Small intestine (tissue), 7 donors: Measurements from ENCODE around the gene PDE4D. TPM values are rescaled to one million over a fixed set of nuclear protein-coding genes. Genes with fewer than 3 reads are reported as not detected.

ENCODE experiments used
- DNase-seq, 2 donors: peaks; one replicate each; pipeline versions ENCODE4 v3.0.0 to v3.0.0-alpha.2; 2013
- FAIRE-seq: peaks from 2 replicates; lab custom pipeline; 2012; peaks lifted over from hg19 to GRCh38; lab: Jason Lieb, UNC
- H3K27ac ChIP-seq, 3 donors: one replicate each; pipeline ENCODE4 v1.5.1; 2013; ENCODE audit warnings: low read length in 2 of 3, mild to moderate bottlenecking in 2 of 3, control low read depth in 1 of 3, inconsistent platforms in 1 of 3, low read depth in 1 of 3, moderate library complexity in 1 of 3
- H3K27me3 ChIP-seq, 3 donors: one replicate each; pipeline ENCODE4 v1.6.1; 2013; ENCODE audit warnings: low read length in 3 of 3, inconsistent platforms in 1 of 3; ENCODE audit not compliant: control insufficient read depth in 3 of 3, insufficient read depth in 3 of 3
- H3K36me3 ChIP-seq, 3 donors: one replicate each; pipeline ENCODE4 v1.6.1; 2013; ENCODE audit warnings: low read length in 3 of 3, inconsistent platforms in 1 of 3, low read depth in 1 of 3, mild to moderate bottlenecking in 1 of 3, moderate library complexity in 1 of 3; ENCODE audit not compliant: control insufficient read depth in 3 of 3, insufficient read depth in 2 of 3
- H3K4me1 ChIP-seq, 3 donors: one replicate each; pipeline ENCODE4 v1.6.1; 2013; ENCODE audit warnings: low read length in 2 of 3, inconsistent platforms in 1 of 3, low read depth in 1 of 3, mild to moderate bottlenecking in 1 of 3, moderate library complexity in 1 of 3; ENCODE audit not compliant: control insufficient read depth in 3 of 3, insufficient read depth in 2 of 3
- H3K4me3 ChIP-seq, 3 donors: one replicate each; pipeline ENCODE4 v1.5.1; 2013; ENCODE audit warnings: low read length in 3 of 3, control low read depth in 1 of 3, inconsistent platforms in 1 of 3, low read depth in 1 of 3, mild to moderate bottlenecking in 1 of 3, moderate library complexity in 1 of 3
- H3K9me3 ChIP-seq, 2 donors: one replicate each; pipeline ENCODE4 v1.6.1; 2013; ENCODE audit warnings: low read depth in 1 of 2, low read length in 1 of 2; ENCODE audit not compliant: control insufficient read depth in 2 of 2, insufficient read depth in 1 of 2
- WGBS, 3 donors: extraction: QIAGEN DNeasy Blood & Tissue Kit; methylation state at CpG; one replicate each; pipeline ENCODE4 v1.1.7; 2013; 5-methylcytosine and 5-hydroxymethylcytosine counted together
- polyA plus RNA-seq, 4 donors: library from polyadenylated mRNA; stranded (reverse) in 3 of 4; unstranded in 1 of 4; fragments of 200-250 nt in 3 of 4; fragments of 120-200 nt in 1 of 4; gene quantifications; one replicate each; pipeline versions ENCODE4 v1.2.1 to v1.2.3, GENCODE V29; 2013
- donor health status: healthy with polysubstance abuse.
- donor health status: control.
- donor health status: control.
- donor health status: Bipolar disorder and iron deficiency.
- donor health status: healthy.

PDE4D gene
- polyA plus RNA-seq, 4 donors = 2.9 to 16.2 (median 5.3) TPM

DNA sequence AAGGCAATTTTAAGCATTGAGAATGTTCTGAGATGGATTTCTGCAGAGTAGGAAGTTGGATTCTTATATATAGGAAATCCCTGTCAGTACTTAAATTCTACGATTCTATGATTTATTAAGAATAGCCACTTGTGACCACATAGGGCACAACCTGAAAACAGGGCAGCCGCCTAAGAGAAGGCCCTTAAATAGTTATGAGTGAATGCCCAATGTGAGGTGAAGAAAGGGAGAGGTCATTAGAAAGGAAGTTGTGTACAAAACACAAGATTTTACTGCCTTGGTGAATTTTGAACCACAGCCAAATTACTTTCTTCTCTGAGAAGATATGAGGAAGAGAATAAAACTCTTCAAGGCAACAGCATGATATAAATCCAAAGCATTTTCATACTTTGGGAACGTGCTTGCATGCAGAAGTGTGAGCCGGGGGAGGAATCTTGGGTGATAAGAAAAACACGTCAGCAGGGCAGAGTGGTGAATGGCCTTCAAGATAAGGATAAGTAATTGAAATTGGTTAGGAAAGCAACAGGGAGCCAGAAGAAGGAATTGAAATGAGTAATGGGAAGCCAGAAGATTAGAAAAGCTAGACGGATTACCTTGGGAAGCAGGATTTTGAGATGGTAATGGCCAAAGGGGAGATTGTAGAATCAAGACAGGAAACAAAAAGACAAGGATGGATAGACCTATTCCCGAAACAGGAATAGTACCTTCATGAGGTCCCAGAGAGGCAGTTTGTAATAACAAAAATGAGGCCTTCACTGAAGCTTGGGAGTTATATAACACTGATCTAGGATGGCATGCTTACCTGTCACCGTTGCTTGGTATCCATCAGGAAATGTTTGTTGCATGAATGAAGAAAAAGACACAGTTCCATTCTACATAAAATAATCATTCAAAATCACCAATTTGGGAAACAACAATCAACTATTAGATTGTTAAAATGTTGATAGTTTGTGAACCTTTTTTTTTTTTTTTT is 244.3 kb downstream of the PDE4D start:
- H3K36me3 ChIP-seq = no peaks in the 10 kb centered on the region
- peak overlapping the region in 2 of 3 donors; percentile 32 to 66 for H3K27ac ChIP-seq
- FAIRE-seq = no peak
- H3K27me3 ChIP-seq = no peaks in the 10 kb centered on the region
- peaks cover 0 to 4% (median 2%) of the 10 kb centered on the region in 3 donors for H3K4me1 ChIP-seq
- 31 to 54% (median 40%) methylated on average over 8 of the region's 8 CpGs for WGBS, 3 donors
- no peaks in the 10 kb centered on the region for H3K9me3 ChIP-seq
- H3K4me3 ChIP-seq = no peak overlapping the region
- DNase-seq = peak; percentile 81 to 94

DNA sequence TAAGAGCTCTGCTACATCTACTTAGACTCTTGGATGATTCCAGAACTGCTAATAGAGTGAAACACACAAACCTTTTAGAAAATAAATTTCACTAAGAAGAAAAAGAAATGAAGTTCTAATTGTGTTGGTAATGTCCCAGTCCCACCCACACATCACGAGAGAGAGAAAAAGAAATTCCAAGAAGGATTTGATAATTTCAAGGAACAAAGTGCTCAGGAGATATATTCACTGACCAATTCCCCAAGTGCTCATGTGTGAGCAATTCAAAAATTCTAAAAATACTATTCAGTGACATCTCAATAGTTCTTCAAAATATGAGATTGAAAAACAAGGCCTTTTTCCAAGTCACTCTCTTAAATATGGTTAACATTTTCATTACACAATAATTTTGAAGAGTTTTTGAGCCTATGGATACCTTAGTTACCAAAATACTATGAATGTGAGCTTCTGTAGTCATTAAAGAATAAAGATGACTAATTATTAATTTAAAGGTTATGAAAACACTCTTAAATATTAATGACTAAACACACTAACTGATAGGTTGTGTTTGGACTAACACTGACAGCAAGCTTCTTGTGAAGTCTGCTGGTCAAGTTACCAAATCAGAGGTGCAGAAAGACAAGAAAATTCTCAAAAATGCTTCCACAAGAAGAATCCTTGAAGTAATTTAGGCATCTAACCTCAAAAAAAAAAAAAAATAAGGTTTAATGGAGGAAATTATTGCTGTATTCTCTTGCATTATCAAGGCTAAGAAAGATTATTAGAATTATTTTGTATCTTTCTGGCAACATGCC is 245.3 kb downstream of the PDE4D start:
- DNase-seq (no peak), FAIRE-seq (no peak)
- peaks cover 0 to 4% (median 2%) of the 10 kb centered on the region in 3 donors for H3K4me1 ChIP-seq
- H3K27me3 ChIP-seq = no peaks in the 10 kb centered on the region
- WGBS, 3 donors = 69 to 77% (median 77%) methylated on average over 1 of the region's 1 CpG
- no peaks in the 10 kb centered on the region for H3K9me3 ChIP-seq
- H3K4me3 ChIP-seq = no peak overlapping the region
- H3K27ac ChIP-seq = no peak overlapping the region
- H3K36me3 ChIP-seq = no peaks in the 10 kb centered on the region

DNA sequence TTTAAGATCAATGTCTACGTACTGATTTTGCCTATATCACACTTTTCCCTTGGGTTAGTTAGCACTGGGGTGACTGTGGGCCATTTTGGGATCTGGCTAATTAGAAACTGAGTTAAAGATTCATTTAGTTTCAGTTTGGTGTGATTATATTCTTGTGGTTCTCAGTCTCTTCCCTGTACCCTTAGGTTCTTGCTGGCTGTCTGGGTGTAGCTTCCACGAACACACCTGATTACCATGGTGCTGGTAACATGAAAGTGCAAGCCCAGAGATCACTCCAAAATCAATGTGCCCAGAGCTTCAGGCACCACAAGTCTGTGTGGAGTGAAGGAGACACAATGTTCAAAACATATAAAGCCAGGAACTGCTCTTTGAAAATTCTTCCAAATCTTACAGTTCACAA is 248.1 kb downstream of the PDE4D start:
- Histone ChIP-seq H3K27me3 (no peaks in the 10 kb centered on the region), H3K4me3 (no peak overlapping the region), H3K36me3 (no peaks in the 10 kb centered on the region), H3K4me1 (peaks cover 0 to 4% (median 2%) of the 10 kb centered on the region in 3 donors), H3K9me3 (no peaks in the 10 kb centered on the region), H3K27ac (no peak overlapping the region)
- WGBS, 3 donors = 75 to 83% (median 77%) methylated on average over 2 of the region's 2 CpGs
- DNase-seq (no peak), FAIRE-seq (no peak)

DNA sequence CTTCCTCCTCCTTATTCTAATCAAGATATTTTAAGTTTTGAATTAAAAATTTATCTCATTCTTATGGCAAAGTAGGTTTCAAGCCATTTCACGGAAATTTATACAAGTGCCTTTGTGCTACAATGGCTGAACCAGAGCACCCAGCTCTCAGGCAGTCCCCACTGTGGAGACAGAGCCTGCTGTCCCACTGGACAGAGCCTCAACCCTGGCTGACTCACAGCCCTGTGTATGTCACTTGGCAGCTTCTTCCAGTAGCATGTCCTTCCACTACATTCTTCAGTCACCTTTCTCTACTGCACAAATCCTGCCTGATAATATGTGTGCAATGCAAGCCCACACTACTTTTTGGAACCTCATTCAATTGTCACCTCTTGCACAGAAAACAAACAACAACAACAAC is 253.1 kb downstream of the PDE4D start:
- FAIRE-seq (no peak), DNase-seq (peak in 1 of 2 donors; percentile 50)
- no peaks in the 10 kb centered on the region for H3K27me3 ChIP-seq
- 63 to 85% (median 77%) methylated on average over 1 of the region's 1 CpG for WGBS, 3 donors
- no peaks in the 10 kb centered on the region for H3K36me3 ChIP-seq
- H3K4me3 ChIP-seq = no peak overlapping the region
- no peaks in the 10 kb centered on the region for H3K4me1 ChIP-seq
- no peaks in the 10 kb centered on the region for H3K9me3 ChIP-seq
- no peak overlapping the region for H3K27ac ChIP-seq

DNA sequence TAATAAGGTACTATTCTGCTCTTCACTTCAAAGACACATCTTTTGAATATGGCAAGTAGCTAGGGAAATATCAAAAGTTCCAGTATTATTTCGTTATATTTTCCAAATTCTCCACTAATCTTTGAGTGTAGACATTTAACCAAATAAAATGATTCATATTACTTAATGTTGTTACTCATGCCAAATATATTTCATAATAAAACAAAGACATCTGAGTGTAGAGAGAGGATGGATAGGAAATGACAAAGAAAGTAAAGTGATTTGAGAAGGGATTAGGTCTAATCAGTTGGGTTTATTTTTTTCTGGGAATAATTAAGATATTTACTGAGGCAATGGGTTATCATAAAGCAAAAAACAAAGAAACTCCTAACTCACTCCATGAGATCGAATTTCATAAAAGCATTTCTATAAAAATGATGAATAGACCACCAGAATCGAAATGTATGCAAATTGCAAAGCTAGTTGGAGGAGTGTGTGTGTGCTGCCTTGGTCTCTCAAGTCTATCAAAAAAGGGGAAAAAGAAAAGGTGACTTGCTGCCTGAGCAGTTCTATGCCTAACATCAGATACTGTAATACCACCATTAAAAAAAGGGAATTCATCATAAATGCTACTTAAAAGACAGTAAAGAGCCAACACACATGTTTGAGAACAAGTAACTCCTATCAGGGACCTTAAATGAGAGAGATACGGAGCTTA is 255.5 kb downstream of the PDE4D start:
- WGBS, 3 donors = 82 to 90% (median 84%) methylated on average over 4 of the region's 4 CpGs
- FAIRE-seq (no peak), DNase-seq (no peak)
- H3K4me1 ChIP-seq = no peaks in the 10 kb centered on the region
- H3K27ac ChIP-seq = no peak overlapping the region
- H3K27me3 ChIP-seq = no peaks in the 10 kb centered on the region
- no peak overlapping the region for H3K4me3 ChIP-seq
- no peaks in the 10 kb centered on the region for H3K9me3 ChIP-seq
- H3K36me3 ChIP-seq = no peaks in the 10 kb centered on the region

DNA sequence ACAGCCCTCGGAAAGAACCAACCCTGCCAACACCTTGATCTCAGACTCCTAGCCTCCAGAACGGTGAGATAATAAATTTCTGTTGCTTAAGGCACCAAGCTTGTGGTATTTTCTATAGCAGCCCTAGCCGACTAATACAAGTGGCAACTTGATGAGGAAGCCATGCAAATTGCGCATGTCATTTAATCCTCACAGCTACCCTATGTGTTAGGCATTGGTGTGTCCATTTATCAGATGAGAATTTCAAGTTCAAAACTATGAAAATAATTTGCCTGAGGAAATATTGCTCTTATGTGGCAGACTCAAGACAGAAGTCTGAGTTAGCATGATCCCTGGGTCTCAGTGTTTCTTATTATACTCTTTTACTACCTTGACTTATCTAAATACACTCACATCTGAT is 264.0 kb downstream of the PDE4D start:
- WGBS, 3 donors = 91 to 93% (median 91%) methylated on average over 4 of the region's 4 CpGs

DNA sequence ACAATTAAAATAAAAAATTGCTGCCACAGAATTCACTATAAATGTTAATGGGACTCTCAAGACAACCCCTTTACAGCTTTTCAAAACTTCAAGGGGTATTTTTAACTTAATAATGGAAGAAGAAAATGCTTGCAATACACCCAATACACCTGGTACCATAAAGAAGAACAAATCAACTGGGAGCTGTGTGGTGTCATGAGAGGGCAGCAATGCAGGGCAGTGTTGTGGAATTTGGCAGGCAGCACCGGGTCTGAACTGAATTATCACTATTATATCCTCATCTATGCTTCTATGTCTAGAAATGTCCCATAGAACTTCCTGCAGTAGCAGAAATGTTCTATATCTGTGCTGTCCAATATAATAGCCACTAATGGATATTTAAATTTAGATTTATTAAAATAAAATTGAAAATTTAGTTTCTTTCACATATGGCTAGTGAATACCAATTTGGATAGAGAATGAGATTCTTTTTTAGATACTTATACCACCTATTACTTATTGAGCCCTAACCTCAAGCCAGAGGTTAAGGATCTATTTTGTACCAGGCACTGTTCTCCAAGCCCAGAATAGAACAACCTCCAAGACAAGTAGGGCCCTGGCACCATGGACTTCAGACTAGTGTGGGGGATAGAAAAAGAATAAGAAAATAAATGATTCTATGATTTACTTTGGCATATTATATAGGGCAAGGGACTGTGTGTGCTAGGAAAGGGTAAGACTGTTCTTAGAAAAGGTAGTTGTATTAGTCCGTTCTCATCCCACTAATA is 265.3 kb downstream of the PDE4D start:
- WGBS, 3 donors = 83 to 86% (median 84%) methylated on average over 2 of the region's 2 CpGs

More for the DNA sequence above, 264.0 kb downstream of the PDE4D start:
- no peaks in the 10 kb centered on the region for H3K27me3 ChIP-seq
- H3K36me3 ChIP-seq = peaks cover 0 to 6% (median 0%) of the 10 kb centered on the region in 3 donors
- DNase-seq = no peak
- FAIRE-seq = no peak
- H3K4me1 ChIP-seq = no peaks in the 10 kb centered on the region
- H3K9me3 ChIP-seq = peaks cover 0 to 10% of the 10 kb centered on the region in 2 donors
- no peak overlapping the region for H3K27ac ChIP-seq
- no peak overlapping the region for H3K4me3 ChIP-seq

More for the DNA sequence above, 265.3 kb downstream of the PDE4D start:
- H3K27ac ChIP-seq = no peak overlapping the region
- FAIRE-seq = no peak
- H3K4me3 ChIP-seq = no peak overlapping the region
- H3K9me3 ChIP-seq = peaks cover 0 to 13% of the 10 kb centered on the region in 2 donors
- DNase-seq = no peak
- H3K4me1 ChIP-seq = no peaks in the 10 kb centered on the region
- no peaks in the 10 kb centered on the region for H3K27me3 ChIP-seq
- peaks cover 0 to 6% (median 0%) of the 10 kb centered on the region in 3 donors for H3K36me3 ChIP-seq
